SIG-M5 treated with dmso at 0.1 percent for 504 hours (cell line): ENCODE measurements around the gene UFC1.

Source experiments
- DNase-seq: peaks from one replicate; lab custom pipeline; 2025; ENCODE audit not compliant: unreplicated experiment; lab: John Stamatoyannopoulos, UW

The UFC1 gene

DNA sequence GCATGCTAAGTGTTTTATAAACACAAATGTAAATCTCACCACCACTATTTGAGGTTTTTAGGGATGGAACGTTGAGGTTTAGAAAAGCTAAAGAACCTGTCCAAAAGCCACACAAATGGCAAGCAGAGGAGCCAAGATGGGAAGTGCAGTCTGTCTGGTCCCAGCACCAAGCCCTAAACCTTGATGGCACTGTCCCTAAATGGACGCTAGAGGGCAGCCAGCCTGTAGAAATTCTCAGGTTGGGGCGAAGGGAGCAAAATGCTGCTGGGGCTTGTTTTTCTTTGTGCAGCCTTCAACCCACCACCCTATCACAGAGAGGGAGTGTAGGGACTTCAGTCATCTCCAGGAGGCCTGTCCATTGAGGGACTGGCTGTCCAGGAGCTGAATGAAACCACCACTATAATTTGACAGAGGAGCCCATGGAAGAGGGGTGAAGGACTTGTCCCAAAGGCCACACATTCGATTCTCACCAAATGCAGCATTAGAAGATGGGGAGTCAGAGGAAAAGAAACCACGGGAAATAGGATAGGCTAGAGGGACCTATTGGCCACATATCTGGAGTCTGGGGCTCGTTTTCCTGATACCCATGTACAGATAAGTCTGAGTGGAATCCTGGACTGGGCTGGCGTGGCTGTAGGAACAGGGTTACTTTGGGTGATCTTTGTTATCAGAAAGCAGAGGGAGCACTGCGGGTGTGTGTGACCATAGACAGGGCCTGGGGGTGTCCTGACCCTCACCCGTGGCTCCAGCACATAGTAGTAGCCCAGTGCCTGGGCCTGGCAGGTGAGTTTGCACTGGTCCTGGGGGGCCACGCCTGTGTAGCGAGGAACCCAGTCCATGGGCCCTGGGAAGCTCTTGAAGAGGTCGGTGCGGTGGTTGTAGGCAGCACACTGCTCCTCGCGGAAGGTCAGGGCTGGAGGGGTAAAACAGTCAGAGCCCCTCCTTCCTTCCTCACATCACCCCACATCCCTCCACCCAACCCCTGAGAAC lies 39.0 kb downstream of the UFC1 start:
- peak; percentile 92 for DNase-seq

DNA sequence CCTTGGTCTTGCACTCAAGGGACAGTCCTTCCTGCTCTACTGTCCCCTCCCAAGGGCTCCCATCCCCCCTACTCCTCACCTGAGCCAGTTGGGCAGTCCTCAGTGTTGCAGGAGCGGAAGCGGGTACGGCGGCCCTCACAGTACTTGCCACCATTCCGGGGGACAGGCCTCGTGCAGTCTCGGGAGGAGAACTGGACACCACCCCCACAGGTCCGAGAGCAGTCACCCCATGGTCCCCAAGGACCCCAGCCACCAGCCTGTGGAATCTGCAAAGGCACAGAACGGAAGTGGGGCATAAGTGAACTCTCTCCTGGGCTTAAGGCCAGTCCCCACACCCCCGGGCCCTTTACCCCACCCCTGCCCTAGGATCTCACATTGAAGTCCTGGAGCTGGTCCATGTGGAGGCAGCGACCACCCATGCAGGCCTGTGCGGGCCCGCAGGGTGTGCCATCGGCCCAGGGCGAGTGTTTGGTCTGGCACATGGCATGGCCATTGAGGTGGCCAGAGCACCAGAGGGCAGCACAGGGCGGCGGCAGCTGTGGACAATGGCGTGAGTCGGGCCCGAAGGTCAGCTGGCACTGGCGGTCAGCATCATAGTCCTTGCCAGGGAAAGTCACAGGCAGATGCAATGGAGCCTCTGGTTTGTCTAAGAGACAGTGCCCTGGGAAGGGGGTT lies 39.9 kb downstream of the UFC1 start:
- DNase-seq = no peak

DNA sequence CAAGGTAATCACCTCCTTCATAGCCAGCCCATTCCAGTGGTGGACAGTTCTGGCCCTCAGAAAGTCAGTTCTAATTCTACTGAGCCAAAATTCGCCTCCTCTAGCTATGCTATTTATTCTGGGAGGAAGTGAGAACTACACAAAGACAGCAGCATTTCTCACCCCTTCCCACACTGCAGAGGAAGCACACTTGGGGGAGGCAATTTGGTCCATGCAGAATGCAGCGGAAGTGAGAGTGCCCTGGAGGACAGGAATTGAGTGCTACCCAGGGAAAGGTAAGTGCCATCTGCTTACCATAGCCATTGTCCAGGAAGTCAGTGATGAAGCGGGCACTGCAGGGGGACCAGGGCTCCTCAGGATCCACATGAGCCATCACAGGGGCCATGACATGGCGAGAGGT lies 41.4 kb downstream of the UFC1 start:
- DNase-seq = peak; percentile 86

DNA sequence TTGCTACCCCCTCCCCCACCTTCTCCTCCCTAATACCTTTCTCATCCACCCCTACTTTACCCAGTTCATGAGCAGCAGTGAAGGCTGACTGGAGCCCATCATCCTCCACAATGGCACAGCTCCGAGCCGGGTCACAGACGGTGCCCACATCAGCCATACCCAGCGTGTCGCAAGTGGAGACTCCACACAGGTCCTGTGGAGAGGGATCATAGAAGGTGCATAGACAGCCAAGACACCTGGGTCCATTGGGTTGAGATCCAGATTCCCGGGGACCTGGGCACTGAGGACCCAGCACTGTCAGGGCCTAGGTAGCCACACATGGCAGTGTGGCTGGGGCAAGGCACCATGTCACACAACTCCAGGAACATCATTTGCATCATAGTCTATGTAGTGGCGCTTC lies 42.3 kb downstream of the UFC1 start:
- DNase-seq = no peak

DNA sequence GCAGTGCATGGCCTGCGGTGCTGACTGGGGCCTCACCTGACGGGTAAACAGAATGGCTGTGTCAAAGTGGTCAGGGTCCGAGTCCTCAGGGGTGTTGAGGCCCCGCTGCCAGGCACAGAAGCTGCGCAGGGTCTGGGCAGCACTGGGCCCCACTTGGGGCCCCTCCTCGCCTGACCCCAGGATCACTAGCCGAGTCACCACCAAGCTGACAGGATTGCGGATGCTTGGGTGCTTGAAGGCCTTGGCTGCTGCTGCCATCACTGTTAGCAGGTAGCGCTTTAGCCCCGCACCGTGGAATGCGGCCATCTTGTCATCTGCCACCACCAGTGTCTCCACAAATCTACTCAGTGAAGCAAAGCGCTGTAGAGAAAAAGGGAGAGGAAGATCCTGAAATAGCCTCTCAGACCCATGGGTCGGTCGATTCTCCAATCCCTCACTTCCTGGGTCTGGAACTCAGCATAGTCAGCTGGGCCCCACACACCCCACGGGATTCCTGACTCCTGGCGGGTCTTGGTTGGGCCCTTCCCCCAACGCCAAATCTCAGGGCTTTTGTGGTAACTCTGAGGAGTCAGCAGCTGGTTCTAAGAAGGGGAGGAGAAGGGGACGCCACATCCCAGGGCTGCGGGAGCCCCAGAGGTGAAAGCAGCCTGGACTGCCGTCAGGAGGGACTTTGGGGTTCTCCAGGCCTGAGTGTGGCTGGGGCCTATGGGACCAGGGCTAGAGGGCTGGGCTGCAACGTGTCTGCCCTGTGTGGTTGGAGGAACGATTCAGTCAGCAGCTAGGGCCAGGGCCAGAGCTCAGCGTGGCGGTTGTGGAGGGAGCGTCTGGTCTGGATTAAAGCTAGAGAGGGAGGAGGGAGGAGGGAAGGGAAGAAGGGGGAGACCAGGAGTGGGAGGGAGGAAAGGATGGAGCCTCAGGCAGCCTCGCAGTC lies 43.0 kb downstream of the UFC1 start:
- DNase-seq = no peak

- DNase-seq = no peak
Observed at GRCh38 chr1:161197560-161198193, 43.9 kb downstream of the UFC1 start.

GRCh38 chr1:161198194-161198896 lies 44.6 kb downstream of the UFC1 start:
- no peak for DNase-seq

GRCh38 chr1:161198897-161199431 lies 45.2 kb downstream of the UFC1 start, which contains the start of gene ADAMTS4:
Gene ADAMTS4, minus strand, starts transcription at chr1:161199054. Its CDS starts 427 bp downstream, at chr1:161198627.
- DNase-seq = no peak

DNA sequence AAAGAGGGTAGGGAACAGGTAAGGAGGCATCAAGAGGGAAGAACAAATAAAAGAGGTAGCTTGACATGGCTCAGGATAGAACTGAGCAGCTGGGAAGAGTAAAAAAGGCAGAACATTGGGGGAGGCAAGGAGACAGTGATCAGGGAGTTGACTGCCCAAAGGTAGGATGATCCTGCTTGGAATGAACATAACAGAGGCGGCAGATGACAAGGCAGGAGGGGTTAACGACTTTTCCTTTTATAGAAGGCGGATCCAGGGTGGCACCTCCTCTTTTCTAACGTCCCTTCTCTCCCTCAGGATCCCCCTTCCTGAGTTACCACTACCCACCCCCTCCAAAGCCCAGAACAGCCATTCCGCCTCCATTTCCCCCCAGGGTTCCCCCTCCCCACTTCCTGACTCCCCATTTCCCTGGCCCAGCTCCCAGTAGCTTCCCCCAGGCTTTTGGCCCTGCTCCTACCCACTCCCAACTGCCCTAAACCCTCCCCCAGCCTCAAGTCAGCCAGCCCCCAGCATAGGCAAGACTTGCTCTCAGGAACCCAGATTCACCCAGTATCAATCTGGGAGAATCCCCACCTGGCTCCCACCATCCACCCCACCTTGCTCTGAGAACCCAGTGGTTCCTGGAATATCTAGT lies 45.8 kb downstream of the UFC1 start:
- DNase-seq = no peak

DNA sequence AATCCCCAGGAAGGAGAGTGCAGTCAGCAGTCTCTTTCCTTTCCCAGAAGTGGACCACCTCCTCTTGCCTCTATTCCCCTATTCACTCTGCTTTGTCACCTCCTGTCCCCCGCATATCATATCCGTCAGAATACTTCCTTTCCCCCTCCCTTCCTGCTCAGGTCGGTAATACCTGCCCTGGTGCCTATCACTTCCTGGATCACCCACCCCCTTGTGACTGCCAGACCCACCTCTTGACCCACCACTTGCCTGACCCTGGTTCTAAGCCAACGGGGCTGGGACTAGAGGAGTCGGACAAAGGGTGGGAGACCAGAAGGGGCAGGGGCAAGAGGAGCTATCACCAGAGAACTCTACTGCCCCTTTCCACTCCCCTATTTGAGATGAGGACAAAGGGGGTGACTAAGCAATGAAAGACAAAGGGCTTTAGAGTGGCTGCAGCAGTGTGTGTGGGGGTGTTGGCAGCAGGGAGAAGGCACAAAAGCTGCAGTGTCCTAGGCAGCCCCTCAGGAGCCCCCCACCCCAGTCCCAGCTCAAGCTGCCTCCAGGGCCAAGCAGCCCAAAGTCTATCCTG lies 46.7 kb downstream of the UFC1 start:
- DNase-seq = no peak

DNA sequence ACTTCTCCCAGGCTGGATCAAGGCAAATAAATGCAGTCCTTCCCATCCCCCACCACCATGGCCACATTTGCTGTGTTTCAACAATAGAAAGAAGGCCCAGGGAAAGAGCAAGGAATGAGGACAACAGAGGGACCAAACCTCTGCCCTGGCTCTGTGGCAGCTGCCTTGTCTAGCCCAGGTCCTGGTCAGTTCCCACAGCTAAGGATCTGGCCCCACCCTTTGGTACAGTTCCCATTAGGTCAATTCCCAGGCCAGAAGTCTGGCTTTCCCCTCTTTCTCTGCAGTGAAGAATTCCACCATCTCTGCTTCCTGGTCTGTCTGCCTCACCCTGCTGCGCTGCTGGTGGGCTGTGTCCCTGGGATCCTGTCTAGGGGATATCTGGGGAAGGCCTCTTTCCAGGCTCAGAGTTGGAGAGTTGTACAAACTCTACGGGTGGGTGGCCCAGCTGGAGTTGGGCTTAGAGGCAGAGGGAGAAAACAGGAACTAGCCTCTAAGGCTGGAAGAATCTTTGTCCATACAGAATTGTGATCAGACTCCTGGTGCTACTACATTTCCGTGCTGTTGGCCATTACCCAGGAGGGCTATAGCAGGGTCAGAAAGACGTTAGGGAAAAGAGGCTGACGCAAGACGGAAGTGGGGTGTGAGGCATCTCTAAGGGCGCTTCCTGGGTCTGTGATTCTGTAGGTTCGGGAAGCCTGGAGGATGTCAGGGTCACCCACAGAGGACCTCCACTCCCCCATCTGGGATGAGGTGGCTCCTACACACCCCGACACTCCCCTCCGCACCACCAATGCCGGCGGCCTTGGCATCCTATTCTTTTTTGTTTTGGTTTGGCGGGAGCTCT lies 47.4 kb downstream of the UFC1 start:
- peak; percentile 68 for DNase-seq

DNA sequence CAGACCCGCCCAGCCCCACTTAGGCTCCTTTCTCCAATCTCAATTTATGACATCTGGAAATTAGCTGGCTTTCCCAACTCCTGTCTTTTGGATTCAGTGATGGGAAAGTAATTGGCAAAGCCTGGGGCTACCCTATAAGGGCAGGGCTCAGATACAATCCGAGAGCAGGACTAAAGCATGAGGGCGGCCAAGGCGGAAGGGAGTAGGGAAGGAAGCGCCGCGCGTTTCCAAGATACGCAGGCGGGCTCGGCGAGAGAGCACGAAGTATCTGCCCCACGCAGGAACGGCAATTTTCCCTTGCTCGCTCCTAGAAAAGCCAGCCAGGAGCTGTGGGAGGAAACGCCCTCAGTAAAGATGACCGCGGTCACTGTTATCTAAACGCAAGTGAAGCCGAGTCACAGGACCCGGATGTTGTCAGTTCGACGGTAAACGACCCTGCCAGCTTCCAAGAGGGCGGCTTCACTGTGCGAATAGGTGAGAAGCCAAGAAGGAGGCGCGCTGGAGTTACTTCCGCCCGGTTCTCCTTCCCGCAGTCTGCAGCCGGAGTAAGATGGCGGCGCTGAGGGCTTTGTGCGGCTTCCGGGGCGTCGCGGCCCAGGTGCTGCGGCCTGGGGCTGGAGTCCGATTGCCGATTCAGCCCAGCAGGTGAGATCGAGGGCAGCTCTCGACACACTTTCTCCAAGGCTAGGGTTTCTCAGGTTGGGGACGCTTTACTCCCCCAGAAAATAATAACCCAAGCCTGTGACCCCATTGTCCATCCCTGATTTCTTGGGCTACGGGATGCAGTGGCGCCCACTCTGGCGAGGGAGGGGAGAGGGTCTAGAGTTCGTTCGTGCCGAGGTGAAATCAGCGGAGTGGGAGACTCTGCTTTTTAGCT lies 48.3 kb downstream of the UFC1 start, which contains the start of gene NDUFS2:
NDUFS2 (plus strand) TSS at position 532 of the 877 bp plus-strand sequence; CDS start at position 551, 19 bp downstream.
- peak; percentile 99 for DNase-seq

- no peak for DNase-seq
Observed at GRCh38 chr1:161206411-161207140, 52.8 kb downstream of the UFC1 start.

DNA sequence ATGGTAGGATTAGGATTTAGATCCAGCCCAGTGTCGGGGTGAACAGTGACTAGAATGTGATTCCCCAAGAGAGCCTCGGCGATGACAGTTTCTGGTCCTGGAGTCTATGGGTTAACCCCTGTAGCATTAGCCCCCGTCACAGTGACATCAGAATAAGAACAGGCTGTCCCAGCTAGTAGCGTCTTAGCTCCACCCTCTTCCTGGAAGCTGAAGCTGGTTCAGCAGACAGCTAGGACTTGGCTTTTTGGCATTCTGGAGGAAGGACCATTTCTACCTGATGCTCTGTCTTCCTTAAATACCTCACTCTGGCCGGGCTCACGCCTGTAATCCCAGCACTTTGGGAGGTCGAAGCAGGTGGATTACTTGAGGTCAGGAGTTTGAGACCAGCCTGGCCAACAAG lies 53.4 kb downstream of the UFC1 start:
- no peak for DNase-seq
